ENCODE results near the gene POLR3GL.

Gene POLR3GL

GRCh38 chr1:145977016-145977415, 12.5 kb downstream of the POLR3GL start:
- DNase-seq (ENCODE audit: low read depth) = no peak

- no peak for DNase-seq (ENCODE audit: low read depth)
Measured at GRCh38 chr1:145977486-145978470, 13.3 kb downstream of the POLR3GL start.

- no peak for DNase-seq (ENCODE audit: low read depth)
Measured at GRCh38 chr1:145978471-145978853, 14.0 kb downstream of the POLR3GL start.

- peak; percentile 70 for DNase-seq (ENCODE audit: low read depth)
Measured at GRCh38 chr1:145978854-145979745, 14.6 kb downstream of the POLR3GL start.

GRCh38 chr1:145979746-145980456, 15.4 kb downstream of the POLR3GL start:
- DNase-seq (ENCODE audit: low read depth) = no peak

GRCh38 chr1:145980457-145980994, 16.0 kb downstream of the POLR3GL start:
- no peak for DNase-seq (ENCODE audit: low read depth)

GRCh38 chr1:145982010-145982723, 17.7 kb downstream of the POLR3GL start:
- DNase-seq (ENCODE audit: low read depth) = no peak

GRCh38 chr1:145983206-145983675, 18.8 kb downstream of the POLR3GL start:
- DNase-seq (ENCODE audit: low read depth) = no peak

GRCh38 chr1:145983960-145984830, 19.7 kb downstream of the POLR3GL start:
- no peak for DNase-seq (ENCODE audit: low read depth)

- DNase-seq (ENCODE audit: low read depth) = no peak
Measured at GRCh38 chr1:145985129-145985501, 20.6 kb downstream of the POLR3GL start.

- DNase-seq (ENCODE audit: low read depth) = no peak
Measured at GRCh38 chr1:145985502-145986439, 21.3 kb downstream of the POLR3GL start.

- no peak for DNase-seq (ENCODE audit: low read depth)
Measured at GRCh38 chr1:145986551-145986950, 22.1 kb downstream of the POLR3GL start.

- no peak for DNase-seq (ENCODE audit: low read depth)
Measured at GRCh38 chr1:145987926-145988325, 23.4 kb downstream of the POLR3GL start.

GRCh38 chr1:145988773-145989172, 24.3 kb downstream of the POLR3GL start:
- DNase-seq (ENCODE audit: low read depth) = no peak

- DNase-seq (ENCODE audit: low read depth) = no peak
Measured at GRCh38 chr1:145990249-145990855, 25.9 kb downstream of the POLR3GL start.

GRCh38 chr1:145991735-145992412, 27.4 kb downstream of the POLR3GL start:
- DNase-seq (ENCODE audit: low read depth) = no peak

- DNase-seq (ENCODE audit: low read depth) = no peak
Measured at GRCh38 chr1:145992502-145992936, 28.0 kb downstream of the POLR3GL start.

All from activated T-cell treated with anti-CD3 and anti-CD28 coated beads for 48 hours (primary cell).